ENCODE measurements around the gene C1QTNF1.

- TF ChIP-seq CTCF (IDR thresholded peaks at IDR 0.05; ENCODE audit: low read length) (no peak), EZH2 (optimal IDR thresholded peaks at IDR 0.05; ENCODE audit: low read depth, low read length) (no peak)
Observed at GRCh38 chr17:79006046-79006445, 17.9 kb upstream of the C1QTNF1 start.
